ENCODE measurements around the gene FMNL2.
A peak's percentile ranks its signal among the peaks of the same experiment; 100 is the strongest.

FMNL2 gene

GRCh38 chr2:152508446-152508845, 173.5 kb downstream of the FMNL2 start:
- no peak for TF ChIP-seq TOX (CRISPR knock-in tag; IDR thresholded peaks at IDR 0.05; ENCODE audit: borderline replicate concordance)
- no peak for TF ChIP-seq ZNF8 (CRISPR knock-in tag; IDR thresholded peaks at IDR 0.05)
- TF ChIP-seq ZC3H10 (CRISPR knock-in tag; IDR thresholded peaks at IDR 0.05): no peak
- no peak for TF ChIP-seq PATZ1 (CRISPR knock-in tag; IDR thresholded peaks at IDR 0.05; ENCODE audit: borderline replicate concordance)
- TF ChIP-seq, protein P1, sequence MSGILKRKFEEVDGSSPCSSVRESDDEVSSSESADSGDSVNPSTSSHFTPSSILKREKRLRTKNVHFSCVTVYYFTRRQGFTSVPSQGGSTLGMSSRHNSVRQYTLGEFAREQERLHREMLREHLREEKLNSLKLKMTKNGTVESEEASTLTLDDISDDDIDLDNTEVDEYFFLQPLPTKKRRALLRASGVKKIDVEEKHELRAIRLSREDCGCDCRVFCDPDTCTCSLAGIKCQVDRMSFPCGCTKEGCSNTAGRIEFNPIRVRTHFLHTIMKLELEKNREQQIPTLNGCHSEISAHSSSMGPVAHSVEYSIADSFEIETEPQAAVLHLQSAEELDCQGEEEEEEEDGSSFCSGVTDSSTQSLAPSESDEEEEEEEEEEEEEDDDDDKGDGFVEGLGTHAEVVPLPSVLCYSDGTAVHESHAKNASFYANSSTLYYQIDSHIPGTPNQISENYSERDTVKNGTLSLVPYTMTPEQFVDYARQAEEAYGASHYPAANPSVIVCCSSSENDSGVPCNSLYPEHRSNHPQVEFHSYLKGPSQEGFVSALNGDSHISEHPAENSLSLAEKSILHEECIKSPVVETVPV (CRISPR knock-in tag; IDR thresholded peaks at IDR 0.05): no peak
- no peak for TF ChIP-seq ISL1 (CRISPR knock-in tag; IDR thresholded peaks at IDR 0.05)
- TF ChIP-seq, protein P2, sequence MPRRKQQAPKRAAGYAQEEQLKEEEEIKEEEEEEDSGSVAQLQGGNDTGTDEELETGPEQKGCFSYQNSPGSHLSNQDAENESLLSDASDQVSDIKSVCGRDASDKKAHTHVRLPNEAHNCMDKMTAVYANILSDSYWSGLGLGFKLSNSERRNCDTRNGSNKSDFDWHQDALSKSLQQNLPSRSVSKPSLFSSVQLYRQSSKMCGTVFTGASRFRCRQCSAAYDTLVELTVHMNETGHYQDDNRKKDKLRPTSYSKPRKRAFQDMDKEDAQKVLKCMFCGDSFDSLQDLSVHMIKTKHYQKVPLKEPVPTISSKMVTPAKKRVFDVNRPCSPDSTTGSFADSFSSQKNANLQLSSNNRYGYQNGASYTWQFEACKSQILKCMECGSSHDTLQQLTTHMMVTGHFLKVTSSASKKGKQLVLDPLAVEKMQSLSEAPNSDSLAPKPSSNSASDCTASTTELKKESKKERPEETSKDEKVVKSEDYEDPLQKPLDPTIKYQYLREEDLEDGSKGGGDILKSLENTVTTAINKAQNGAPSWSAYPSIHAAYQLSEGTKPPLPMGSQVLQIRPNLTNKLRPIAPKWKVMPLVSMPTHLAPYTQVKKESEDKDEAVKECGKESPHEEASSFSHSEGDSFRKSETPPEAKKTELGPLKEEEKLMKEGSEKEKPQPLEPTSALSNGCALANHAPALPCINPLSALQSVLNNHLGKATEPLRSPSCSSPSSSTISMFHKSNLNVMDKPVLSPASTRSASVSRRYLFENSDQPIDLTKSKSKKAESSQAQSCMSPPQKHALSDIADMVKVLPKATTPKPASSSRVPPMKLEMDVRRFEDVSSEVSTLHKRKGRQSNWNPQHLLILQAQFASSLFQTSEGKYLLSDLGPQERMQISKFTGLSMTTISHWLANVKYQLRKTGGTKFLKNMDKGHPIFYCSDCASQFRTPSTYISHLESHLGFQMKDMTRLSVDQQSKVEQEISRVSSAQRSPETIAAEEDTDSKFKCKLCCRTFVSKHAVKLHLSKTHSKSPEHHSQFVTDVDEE (CRISPR knock-in tag; IDR thresholded peaks at IDR 0.05): no peak
- TF ChIP-seq SNAI2 (CRISPR knock-in tag; IDR thresholded peaks at IDR 0.05): no peak
- no peak for TF ChIP-seq GLIS3 (CRISPR knock-in tag; IDR thresholded peaks at IDR 0.05)
- TF ChIP-seq ZFP3 (CRISPR knock-in tag; IDR thresholded peaks at IDR 0.05): no peak
- ATAC-seq: no peak; the same call in 1 of the 3 replicates

GRCh38 chr2:152509772-152510491, 175.0 kb downstream of the FMNL2 start:
- no peak for TF ChIP-seq PATZ1 (CRISPR knock-in tag; IDR thresholded peaks at IDR 0.05; ENCODE audit: borderline replicate concordance)
- no peak for TF ChIP-seq PPARA (CRISPR knock-in tag; IDR thresholded peaks at IDR 0.05; ENCODE audit: borderline replicate concordance)
- TF ChIP-seq CSDC2 (CRISPR knock-in tag; IDR thresholded peaks at IDR 0.05): no peak
- ATAC-seq: no peak

- TF ChIP-seq ZNF8 (CRISPR knock-in tag; IDR thresholded peaks at IDR 0.05): no peak
- TF ChIP-seq PATZ1 (CRISPR knock-in tag; IDR thresholded peaks at IDR 0.05; ENCODE audit: borderline replicate concordance): no peak
- no peak for TF ChIP-seq CSDC2 (CRISPR knock-in tag; IDR thresholded peaks at IDR 0.05)
- ATAC-seq: no peak
These were observed 175.6 kb downstream of the FMNL2 start for GRCh38 chr2:152510621-152511020.

DNA sequence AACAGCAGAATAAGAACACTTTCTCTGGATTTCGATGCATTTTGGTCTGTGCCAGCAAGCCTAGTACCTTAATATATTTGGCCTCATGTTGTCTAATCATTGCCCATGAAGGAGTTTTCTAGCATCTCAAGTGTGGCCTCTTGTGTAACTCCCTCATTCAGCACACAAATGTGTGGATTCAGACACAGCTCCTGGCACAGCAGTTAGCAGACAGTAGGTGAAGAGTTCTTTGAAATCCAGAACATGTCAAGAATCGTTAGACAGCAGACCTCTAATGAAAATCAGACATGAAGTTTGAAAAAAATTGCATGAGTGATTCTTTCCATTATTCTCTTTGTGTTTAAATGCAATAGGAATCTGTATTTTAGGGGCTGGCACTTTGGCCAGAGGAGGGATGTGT, 177.0 kb downstream of the FMNL2 start:
- peak; percentile 24; the same call in 2 of the 3 replicates for ATAC-seq
- TF ChIP-seq TCF4 (CRISPR knock-in tag; IDR thresholded peaks at IDR 0.05; ENCODE audit: borderline replicate concordance) (no peak), BACH2 (CRISPR knock-in tag; IDR thresholded peaks at IDR 0.05; ENCODE audit: borderline replicate concordance) (no peak), ZNF70 (CRISPR knock-in tag; IDR thresholded peaks at IDR 0.05) (no peak), ZFP3 (CRISPR knock-in tag; IDR thresholded peaks at IDR 0.05) (no peak), SNAI2 (CRISPR knock-in tag; IDR thresholded peaks at IDR 0.05) (no peak), POU6F1 (CRISPR knock-in tag; IDR thresholded peaks at IDR 0.05; ENCODE audit: borderline replicate concordance, low read depth) (no peak), ARNTL (CRISPR knock-in tag; IDR thresholded peaks at IDR 0.05; ENCODE audit: borderline replicate concordance, low read depth) (no peak), OSR1 (CRISPR knock-in tag; IDR thresholded peaks at IDR 0.05) (no peak), CSDC2 (CRISPR knock-in tag; IDR thresholded peaks at IDR 0.05) (no peak), ZNF8 (CRISPR knock-in tag; IDR thresholded peaks at IDR 0.05) (no peak), ISL1 (CRISPR knock-in tag; IDR thresholded peaks at IDR 0.05) (no peak), PPARA (CRISPR knock-in tag; IDR thresholded peaks at IDR 0.05; ENCODE audit: borderline replicate concordance) (no peak), TOX (CRISPR knock-in tag; IDR thresholded peaks at IDR 0.05; ENCODE audit: borderline replicate concordance) (no peak)
- TF ChIP-seq, protein P1 (CRISPR knock-in tag; IDR thresholded peaks at IDR 0.05): no peak
